HG03103 (cell line): Measurements from ENCODE around the gene LILRB1.
"Not testable (repeated sequence)": the region's sequence is repeated elsewhere in the genome, so short reads cannot be mapped to it uniquely, and the experiment has no call there.

ENCODE experiments used
- ATAC-seq: cut with Tn5 transposase; IDR thresholded peaks from one replicate; pipeline ENCODE4 v1.9.1; 2021; ENCODE audit warnings: low read depth; ENCODE audit not compliant: unreplicated experiment

The LILRB1 gene

GRCh38 chr19:54660964-54661363 is 30.7 kb downstream of the LILRB1 start:
- ATAC-seq = no peak

DNA sequence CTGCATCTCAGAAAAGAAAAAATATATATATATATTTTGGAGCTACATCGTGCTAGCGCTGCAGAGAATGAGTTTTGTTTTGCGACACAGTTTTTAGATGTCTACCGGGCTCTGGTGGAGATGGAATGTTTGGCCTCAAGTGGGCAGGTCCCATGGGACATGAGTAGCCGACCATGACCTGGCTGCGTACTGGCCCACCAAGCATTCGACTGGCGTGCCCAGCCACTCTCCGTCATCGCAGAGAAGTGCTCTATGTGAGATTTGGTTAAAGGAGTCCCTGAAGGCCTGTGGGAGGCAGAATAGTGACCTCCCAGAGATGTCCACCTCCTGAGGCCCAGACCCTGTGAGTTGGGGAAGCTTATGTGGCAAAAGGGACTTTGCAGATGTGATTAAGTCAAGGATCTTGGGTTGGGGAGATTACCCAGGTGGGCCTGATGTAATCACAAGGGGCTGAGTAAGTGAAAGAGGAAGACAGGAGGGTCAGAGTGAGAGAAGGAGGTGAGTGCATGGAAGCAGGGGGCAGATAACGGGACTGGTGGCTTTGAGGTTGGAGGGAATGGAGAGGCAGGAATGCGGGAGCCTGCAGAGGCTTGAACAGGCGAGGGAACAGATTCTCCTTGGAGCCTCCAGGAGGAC is 31.7 kb downstream of the LILRB1 start:
- ATAC-seq = no peak

GRCh38 chr19:54662730-54663129 is 32.4 kb downstream of the LILRB1 start, which contains the start of gene LILRB4:
LILRB4 (plus strand) TSS chr19:54662985; CDS start chr19:54663034, 49 bp downstream.
- ATAC-seq = no peak

DNA sequence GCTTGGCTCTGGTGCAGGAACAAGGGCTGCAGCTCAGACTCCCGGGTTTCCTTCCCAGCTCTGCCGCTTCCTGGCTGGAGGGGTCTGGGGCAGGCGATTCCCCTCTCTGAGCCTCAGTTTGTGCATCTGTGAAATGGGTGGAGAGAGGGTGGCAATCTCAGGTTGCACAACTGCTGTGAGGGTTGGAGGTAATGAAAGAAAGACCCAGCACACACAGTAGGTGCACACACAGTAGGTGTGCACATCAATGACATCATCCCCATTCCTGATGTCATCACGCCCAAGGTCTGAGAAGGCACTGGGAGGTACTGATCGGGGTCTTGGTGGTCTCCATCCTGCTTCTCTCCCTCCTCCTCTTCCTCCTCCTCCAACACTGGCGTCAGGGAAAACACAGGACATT is 35.2 kb downstream of the LILRB1 start:
- ATAC-seq = no peak

- ATAC-seq = no peak
Observed at GRCh38 chr19:54667217-54667616, 36.9 kb downstream of the LILRB1 start.

- no peak for ATAC-seq
Observed at GRCh38 chr19:54668353-54668752, 38.1 kb downstream of the LILRB1 start.

DNA sequence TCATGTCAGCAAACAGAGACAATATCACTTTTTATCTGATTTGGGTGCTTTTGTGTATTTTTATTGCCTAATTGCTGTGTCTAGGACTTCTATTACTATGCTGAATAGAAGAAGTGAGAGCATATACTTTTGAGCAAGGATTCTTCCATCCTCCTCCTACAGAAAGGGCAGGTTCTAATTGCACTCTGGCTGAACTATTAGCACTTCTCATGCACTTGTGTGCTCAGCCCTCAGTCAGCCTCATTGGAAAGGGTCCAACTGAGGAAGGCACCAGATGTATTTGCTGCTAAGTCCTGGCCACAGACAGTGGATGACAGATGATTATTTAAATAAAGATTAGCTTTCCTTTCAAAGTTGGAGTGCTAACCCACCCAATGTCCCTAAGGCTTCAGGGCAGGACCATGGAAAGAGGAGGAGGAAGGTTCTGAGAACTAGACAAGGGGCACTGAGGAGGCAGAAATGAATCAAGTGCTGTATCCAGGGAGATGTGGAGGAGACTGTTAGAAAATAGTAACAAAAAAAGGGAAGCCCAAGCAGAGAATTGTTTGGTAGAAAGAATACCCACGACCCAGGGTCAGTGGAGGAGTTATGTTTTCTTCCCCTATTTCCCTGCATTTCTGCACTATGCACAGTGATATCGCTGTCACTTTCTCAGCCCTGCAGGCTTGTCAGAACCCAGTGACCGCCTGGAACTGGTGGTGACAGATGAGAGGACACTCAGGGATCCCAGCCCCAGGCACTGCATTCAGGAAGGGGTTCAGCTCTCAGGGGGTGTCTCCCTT is 40.5 kb downstream of the LILRB1 start:
- ATAC-seq = no peak

GRCh38 chr19:54673222-54673621 is 42.9 kb downstream of the LILRB1 start:
- ATAC-seq = no peak

DNA sequence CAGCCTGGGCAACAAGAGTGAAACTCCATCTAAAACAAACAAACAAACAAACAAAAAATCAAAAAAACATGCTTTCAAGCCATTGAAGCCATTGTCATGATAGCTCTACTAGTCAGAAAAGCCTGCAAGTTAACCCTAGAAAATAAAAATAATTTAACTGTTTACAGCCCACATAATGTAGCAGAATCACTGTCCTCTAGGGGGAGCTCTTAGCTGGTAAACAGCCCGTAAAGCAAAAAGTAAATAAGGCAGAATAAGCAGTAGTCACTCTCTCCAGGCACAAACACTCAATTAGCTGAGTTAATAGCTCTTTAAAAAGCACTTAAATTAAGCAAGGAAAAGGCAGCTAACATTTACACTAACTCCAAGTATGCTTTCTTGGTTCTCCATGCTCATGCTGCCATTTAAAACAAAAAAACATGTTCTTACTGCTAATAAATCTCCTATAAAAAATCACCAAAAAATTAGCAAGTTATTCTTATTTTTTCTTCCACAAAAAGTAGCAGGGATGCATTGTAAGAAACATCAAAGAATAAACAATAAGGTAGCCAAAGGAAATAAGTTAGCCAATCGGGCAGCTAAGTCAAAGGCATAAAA is 43.8 kb downstream of the LILRB1 start:
- no peak for ATAC-seq

DNA sequence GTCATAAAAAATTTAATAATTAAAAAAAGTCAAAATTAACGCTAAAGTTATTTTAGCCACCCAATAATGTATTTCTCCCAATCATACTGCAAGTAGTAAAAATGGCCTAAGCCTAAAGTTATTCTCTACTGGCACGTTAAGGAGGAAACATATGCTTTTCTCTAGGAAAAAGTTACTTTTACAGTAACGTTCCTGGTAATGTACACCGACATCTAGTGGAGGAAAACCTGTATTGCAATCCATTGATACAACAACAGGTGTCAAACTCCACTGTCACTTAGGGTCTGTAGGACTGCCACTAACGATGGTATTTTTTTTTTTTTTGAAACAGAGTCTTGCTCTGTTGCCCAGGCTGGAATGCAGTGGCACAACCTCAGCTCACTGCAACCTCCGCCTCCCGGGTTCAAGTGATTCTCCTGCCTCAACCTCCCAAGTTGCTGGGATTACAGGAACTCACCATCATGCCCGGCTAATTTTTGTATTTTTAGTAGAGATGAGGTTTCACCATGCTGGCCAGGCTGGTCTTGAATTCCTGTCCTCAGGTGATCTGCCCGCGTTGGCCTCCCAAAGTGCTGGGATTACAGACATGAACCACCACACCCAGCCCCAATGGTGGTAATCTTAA is 46.0 kb downstream of the LILRB1 start:
- ATAC-seq = not testable (repeated sequence)

- no peak for ATAC-seq
Observed at GRCh38 chr19:54677217-54677616, 46.9 kb downstream of the LILRB1 start.

DNA sequence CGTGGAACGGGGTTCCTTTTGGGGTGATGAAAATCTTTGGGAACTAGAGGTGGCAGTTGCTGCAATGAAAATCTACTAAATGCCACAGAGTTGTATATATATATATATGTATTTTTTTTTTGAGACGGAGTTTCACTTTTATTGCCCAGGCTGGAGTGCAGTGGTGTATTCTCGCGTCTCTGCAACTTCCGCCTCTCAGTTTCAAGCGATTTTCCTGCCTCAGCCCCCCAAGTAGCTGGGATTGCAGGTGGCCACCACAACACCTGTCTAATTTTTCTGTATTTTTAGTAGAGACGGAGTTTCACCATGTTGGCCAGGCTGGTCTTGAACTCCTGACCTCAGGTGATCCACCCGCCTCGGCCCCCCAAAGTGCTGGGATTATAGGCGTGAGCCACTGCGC is 51.3 kb downstream of the LILRB1 start:
- ATAC-seq = not testable (repeated sequence)

DNA sequence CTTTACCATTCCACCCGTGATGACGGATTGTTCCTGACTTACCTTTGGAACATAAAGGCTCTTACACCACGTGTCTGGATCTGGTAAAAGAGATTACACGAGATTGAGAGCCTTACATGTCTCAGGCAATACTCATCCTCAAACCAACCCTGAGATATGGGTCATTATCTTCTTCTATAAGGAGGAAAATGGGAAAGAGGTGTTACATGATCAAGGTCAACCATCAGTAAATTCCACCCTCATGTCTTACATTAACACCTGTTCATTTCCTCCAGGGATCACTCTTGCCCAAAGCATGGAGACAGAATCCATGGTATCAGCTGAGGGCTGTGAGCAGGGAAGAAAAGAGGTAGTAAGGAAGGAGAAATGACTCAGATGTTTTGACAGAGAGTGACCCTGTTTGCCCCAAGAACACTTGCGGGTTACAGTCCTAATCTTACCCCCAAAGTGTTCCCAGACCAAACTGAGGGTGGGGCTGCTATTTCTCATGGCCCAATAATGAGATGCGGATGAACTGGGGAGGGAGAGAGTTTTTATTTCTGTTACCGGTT is 52.1 kb downstream of the LILRB1 start:
- no peak for ATAC-seq

DNA sequence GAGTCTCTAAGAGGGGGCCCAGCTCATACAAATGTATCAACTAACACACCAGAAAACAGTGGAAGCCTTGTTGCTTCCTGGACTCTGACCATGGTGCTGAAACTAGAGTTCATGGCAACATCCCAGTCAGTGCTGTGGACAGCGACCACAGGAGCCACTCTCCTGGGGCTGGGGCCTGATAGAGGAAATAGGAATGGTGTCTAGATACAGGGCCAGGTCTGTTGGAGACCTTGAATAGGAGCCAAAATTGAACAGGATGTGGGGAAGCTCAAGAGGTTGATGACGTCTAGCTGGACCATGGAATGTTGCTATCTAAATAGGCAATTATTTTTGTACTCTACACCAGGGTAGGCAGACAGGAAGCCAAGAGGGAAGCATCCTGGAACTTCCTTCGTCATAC is 54.2 kb downstream of the LILRB1 start:
- ATAC-seq = no peak
